GM12891 (cell line): ENCODE measurements around the gene HTRA1.

Experiments used
- DNase-seq: peaks from one replicate; pipeline ENCODE4 v3.0.0; 2011; ENCODE audit warnings: low spot score; ENCODE audit not compliant: insufficient read length
- FAIRE-seq: peaks from 2 replicates; lab custom pipeline; 2011; peaks lifted over from hg19 to GRCh38; lab: Jason Lieb, UNC
- PAX5 ChIP-seq: IDR thresholded peaks from 2 replicates; pipeline ENCODE4 v1.6.1; 2011; ENCODE audit warnings: low read length, moderate library complexity, mild to moderate bottlenecking; ENCODE audit not compliant: insufficient read depth, severe bottlenecking
- POLR2A ChIP-seq: IDR thresholded peaks from 2 replicates; pipeline ENCODE4 v1.6.1; 2011; ENCODE audit warnings: low read depth, low read length, control low read depth
- POLR2AphosphoS5 ChIP-seq: IDR thresholded peaks from 2 replicates; pipeline ENCODE4 v1.6.1; 2011; ENCODE audit warnings: low read depth, low read length, control low read depth
- POU2F2 ChIP-seq: IDR thresholded peaks from 2 replicates; pipeline ENCODE4 v1.6.1; 2011; ENCODE audit warnings: low read depth, mild to moderate bottlenecking, control low read depth, low read length, moderate library complexity
- SPI1 ChIP-seq: IDR thresholded peaks from 2 replicates; pipeline ENCODE4 v1.6.1; 2011; ENCODE audit warnings: low read depth, low read length, control low read depth
- TAF1 ChIP-seq: IDR thresholded peaks from 2 replicates; pipeline ENCODE4 v1.6.1; 2011; ENCODE audit warnings: low read depth, low read length, control low read depth

Gene HTRA1

GRCh38 chr10:122468926-122469781 is 7.8 kb downstream of the HTRA1 start:
- FAIRE-seq (no peak), DNase-seq (no peak)
- TF ChIP-seq SPI1 = no peak
- TF ChIP-seq POLR2A = no peak
- no peak for TF ChIP-seq TAF1
- no peak for TF ChIP-seq POLR2AphosphoS5
- no peak for TF ChIP-seq PAX5
- TF ChIP-seq POU2F2 = no peak

GRCh38 chr10:122469848-122470247 is 8.5 kb downstream of the HTRA1 start:
- no peak for TF ChIP-seq POLR2AphosphoS5
- no peak for TF ChIP-seq SPI1
- no peak for TF ChIP-seq TAF1
- no peak for TF ChIP-seq PAX5
- no peak for TF ChIP-seq POU2F2
- TF ChIP-seq POLR2A = no peak
- DNase-seq = no peak
- FAIRE-seq = no peak

- FAIRE-seq (no peak), DNase-seq (no peak)
- TF ChIP-seq POU2F2 (no peak), POLR2A (no peak), POLR2AphosphoS5 (no peak), TAF1 (no peak), SPI1 (no peak), PAX5 (no peak)
Observed at GRCh38 chr10:122471531-122472177, 10.3 kb downstream of the HTRA1 start.

- DNase-seq = no peak
- TF ChIP-seq POLR2A (no peak), POLR2AphosphoS5 (no peak), PAX5 (no peak), TAF1 (no peak)
- no peak for FAIRE-seq
Observed at GRCh38 chr10:122473116-122473515, 11.8 kb downstream of the HTRA1 start.

- FAIRE-seq = no peak
Observed at GRCh38 chr10:122474131-122474818, 12.9 kb downstream of the HTRA1 start.

GRCh38 chr10:122475100-122475499 is 13.7 kb downstream of the HTRA1 start:
- TF ChIP-seq TAF1 (no peak), PAX5 (no peak), POLR2A (no peak), POU2F2 (no peak), POLR2AphosphoS5 (no peak), SPI1 (no peak)
- FAIRE-seq (no peak), DNase-seq (no peak)

More at GRCh38 chr10:122474131-122474818, 12.9 kb downstream of the HTRA1 start:
- no peak for TF ChIP-seq PAX5
- no peak for TF ChIP-seq TAF1
- no peak for TF ChIP-seq POU2F2
- no peak for TF ChIP-seq POLR2AphosphoS5
- TF ChIP-seq POLR2A = no peak
- no peak for TF ChIP-seq SPI1
- no peak for DNase-seq

GRCh38 chr10:122475591-122476332 is 14.4 kb downstream of the HTRA1 start:
- DNase-seq (no peak), FAIRE-seq (no peak)

GRCh38 chr10:122476333-122476695 is 15.0 kb downstream of the HTRA1 start:
- no peak for TF ChIP-seq POU2F2
- TF ChIP-seq PAX5 = no peak
- no peak for TF ChIP-seq POLR2AphosphoS5
- no peak for TF ChIP-seq SPI1
- TF ChIP-seq TAF1 = no peak
- no peak for TF ChIP-seq POLR2A
- no peak for DNase-seq
- FAIRE-seq = no peak

More at GRCh38 chr10:122475591-122476332, 14.4 kb downstream of the HTRA1 start:
- TF ChIP-seq POLR2A = no peak
- TF ChIP-seq POLR2AphosphoS5 = no peak
- no peak for TF ChIP-seq POU2F2
- TF ChIP-seq TAF1 = no peak
- no peak for TF ChIP-seq SPI1
- no peak for TF ChIP-seq PAX5
